GM18517 (cell line): ENCODE results near the gene NUP85.
"Not testable (repeated sequence)": the region's sequence is repeated elsewhere in the genome, so short reads cannot be mapped to it uniquely, and the experiment has no call there.

ENCODE experiments used
- ATAC-seq: cut with Tn5 transposase; IDR thresholded peaks from one replicate; pipeline ENCODE4 v1.9.1; 2021; ENCODE audit warnings: mild to moderate bottlenecking, moderate library complexity; ENCODE audit not compliant: unreplicated experiment

Gene NUP85

GRCh38 chr17:75240394-75241142 is 35.1 kb downstream of the NUP85 start:
- no peak for ATAC-seq

GRCh38 chr17:75241143-75241430 is 35.6 kb downstream of the NUP85 start:
- no peak for ATAC-seq

GRCh38 chr17:75241502-75241901 is 36.0 kb downstream of the NUP85 start:
- no peak for ATAC-seq

GRCh38 chr17:75241996-75242460 is 36.5 kb downstream of the NUP85 start:
- no peak for ATAC-seq

- ATAC-seq = no peak
Measured at GRCh38 chr17:75242461-75243042, 37.1 kb downstream of the NUP85 start.

- no peak for ATAC-seq
Measured at GRCh38 chr17:75244133-75244866, 38.8 kb downstream of the NUP85 start.

- ATAC-seq = no peak
Measured at GRCh38 chr17:75245011-75245410, 39.5 kb downstream of the NUP85 start.

- no peak for ATAC-seq
Measured at GRCh38 chr17:75246404-75246803, 40.9 kb downstream of the NUP85 start.

GRCh38 chr17:75249564-75249963 is 44.1 kb downstream of the NUP85 start:
- no peak for ATAC-seq

- peak; percentile 87 for ATAC-seq
Measured at GRCh38 chr17:75250009-75250471, 44.6 kb downstream of the NUP85 start.

GRCh38 chr17:75252039-75252816 is 46.7 kb downstream of the NUP85 start:
- no peak for ATAC-seq

GRCh38 chr17:75255954-75256698 is 50.6 kb downstream of the NUP85 start:
- ATAC-seq = not testable (repeated sequence)

GRCh38 chr17:75257228-75257627 is 51.7 kb downstream of the NUP85 start:
- ATAC-seq = not testable (repeated sequence)

GRCh38 chr17:75260641-75261335 is 55.3 kb downstream of the NUP85 start:
- ATAC-seq = peak; percentile 29

GRCh38 chr17:75261336-75262111 is 56.0 kb downstream of the NUP85 start, which contains the start of the genes GGA3 and MRPS7:
GGA3 (minus strand) TSS chr17:75261606; CDS start chr17:75261587, 19 bp downstream.
MRPS7 (plus strand) TSS chr17:75261879; CDS start chr17:75261901, 22 bp downstream.
- ATAC-seq = peak; percentile 84

- peak; percentile 1 for ATAC-seq
Measured at GRCh38 chr17:75262112-75262606, 56.7 kb downstream of the NUP85 start.

- ATAC-seq = no peak
Measured at GRCh38 chr17:75263055-75263454, 57.6 kb downstream of the NUP85 start.

- ATAC-seq = no peak
Measured at GRCh38 chr17:75265614-75266315, 60.3 kb downstream of the NUP85 start.
